HCT116 (cell line): ENCODE measurements around the gene CMPK2. TPM values are rescaled to one million over a fixed set of nuclear protein-coding genes. Genes with fewer than 3 reads are reported as not detected.
"Not testable (repeated sequence)": the region's sequence is repeated elsewhere in the genome, so short reads cannot be mapped to it uniquely, and the experiment has no call there.

ENCODE experiments used
- ATAC-seq: fragments of 200-7000 bp; cut with Tn5 transposase; 2 replicates; pipeline ENCODE4 v1.9.1; 2020; ENCODE audit warnings: mild to moderate bottlenecking, moderate library complexity
- BruUV-seq: library from RNA; stranded (reverse); fragments of 400-500 nt; replicated peaks from 2 replicates; lab custom pipeline; 2021; lab: Mats Ljungman, UMichigan
- CTCF ChIA-PET: fragments of 300-600 bp; sonication (Branson Sonifier 250); formaldehyde crosslinking; loops from one replicate; lab custom pipeline; 2021; ENCODE audit warnings: antibody characterized with exemption; lab: Charles Lee
- POLR2A ChIA-PET: fragments of 300-600, 350-600 bp; sonication (Branson Sonifier 250); formaldehyde crosslinking; loops from one replicate; lab custom pipeline; 2021; ENCODE audit warnings: antibody characterized with exemption; lab: Charles Lee
- RAD21 ChIA-PET, 2 experiments: fragments of 300-600 bp; sonication (Branson Sonifier 250); formaldehyde crosslinking; loops; one replicate each; lab custom pipeline; 2023; ENCODE audit warnings: low total read pairs in 2 of 2; ENCODE audit not compliant: uncharacterized antibody in 2 of 2, unreplicated experiment in 2 of 2, low non-redundant PET in 1 of 2; lab: Charles Lee
- DNase-seq: peaks from one replicate; pipeline ENCODE4 v3.0.0-alpha.2; 2010; ENCODE audit warnings: low read depth, low spot score
- H2AFZ ChIP-seq: fragments of 200-600 bp; shearing (Covaris generic), sonication (generic); 2 replicates; pipeline ENCODE4 v1.6.1; 2017; ENCODE audit warnings: low read depth, mixed run types, mixed read lengths, antibody characterized with exemption, low read length; ENCODE audit not compliant: poor library complexity, severe bottlenecking
- H3K27ac ChIP-seq: 2 replicates; pipeline ENCODE4 v1.5.1; 2012; ENCODE audit warnings: low read depth, low read length
- H3K27me3 ChIP-seq: fragments of 200-600 bp; sonication (generic); 2 replicates; pipeline ENCODE4 v1.6.1; 2016; ENCODE audit warnings: mixed run types, low read length, mixed read lengths; ENCODE audit not compliant: insufficient read depth
- H3K36me3 ChIP-seq, 2 experiments: fragments of 200-500 bp in 1 of 2; fragments of 200-600 bp in 1 of 2; sonication (Bioruptor generic) in 1 of 2; sonication (generic) in 1 of 2; 2 replicates each; pipeline versions ENCODE4 v1.5.1 to v1.6.1; 2014 to 2016; ENCODE audit warnings: low read length in 2 of 2, inconsistent platforms in 1 of 2, mixed read lengths in 1 of 2, mixed run types in 1 of 2; ENCODE audit not compliant: insufficient read depth in 2 of 2, control insufficient read depth in 1 of 2
- H3K4me1 ChIP-seq, 2 experiments: fragments of 200-600 bp in 1 of 2; sonication (generic) in 1 of 2; 2 replicates each; pipeline versions ENCODE4 v1.5.1 to v1.6.1; 2012 to 2017; ENCODE audit warnings: low read length in 2 of 2, inconsistent platforms in 1 of 2, mild to moderate bottlenecking in 1 of 2, mixed read lengths in 1 of 2, mixed run types in 1 of 2, moderate library complexity in 1 of 2; ENCODE audit not compliant: insufficient read depth in 2 of 2, control insufficient read depth in 1 of 2
- H3K4me2 ChIP-seq: fragments of 200-600 bp; sonication (generic); 2 replicates; pipeline ENCODE4 v1.6.1; 2017; ENCODE audit warnings: mixed run types, low read length, mixed read lengths
- H3K4me3 ChIP-seq, 2 experiments: fragments of 200-600 bp in 1 of 2; sonication (generic) in 1 of 2; replicated peaks in 1 of 2; 2 replicates each; pipeline ENCODE4 v1.5.1; 2011 to 2016; ENCODE audit warnings: low read length in 2 of 2, control low read depth in 1 of 2, low read depth in 1 of 2, mild to moderate bottlenecking in 1 of 2, mixed read lengths in 1 of 2, mixed run types in 1 of 2
- H3K79me2 ChIP-seq: fragments of 200-600 bp; sonication (generic); 2 replicates; pipeline ENCODE4 v1.6.1; 2017; ENCODE audit warnings: mild to moderate bottlenecking, mixed run types, low read length, moderate library complexity, mixed read lengths; ENCODE audit not compliant: insufficient read depth
- H3K9ac ChIP-seq: fragments of 200-600 bp; sonication (generic); 2 replicates; pipeline ENCODE4 v1.6.1; 2016; ENCODE audit warnings: low read length, mixed read lengths
- H3K9me2 ChIP-seq: fragments of 200-600 bp; sonication (generic), shearing (Covaris generic); 2 replicates; pipeline ENCODE4 v1.6.1; 2017; ENCODE audit warnings: mixed run types, mild to moderate bottlenecking, moderate library complexity; ENCODE audit not compliant: insufficient read depth
- H3K9me3 ChIP-seq, 2 experiments: fragments of 200-500 bp in 1 of 2; fragments of 200-600 bp in 1 of 2; sonication (Bioruptor generic) in 1 of 2; sonication (generic) in 1 of 2; 2 replicates each; pipeline ENCODE4 v1.6.1; 2014 to 2017; ENCODE audit warnings: low read length in 2 of 2, mixed read lengths in 2 of 2, inconsistent platforms in 1 of 2, low read depth in 1 of 2, mild to moderate bottlenecking in 1 of 2, mixed run types in 1 of 2, moderate library complexity in 1 of 2; ENCODE audit not compliant: control insufficient read depth in 1 of 2, insufficient read depth in 1 of 2
- H4K20me1 ChIP-seq: fragments of 200-600 bp; sonication (generic), shearing (Covaris generic); 2 replicates; pipeline ENCODE4 v1.6.1; 2017; ENCODE audit warnings: mixed run types, mild to moderate bottlenecking, moderate library complexity; ENCODE audit not compliant: insufficient read depth
- EZH2phosphoT487 ChIP-seq: fragments of 200-600 bp; IDR thresholded peaks from 2 replicates; pipeline ENCODE4 v1.6.1; 2018; ENCODE audit warnings: antibody characterized with exemption, borderline replicate concordance
- FOSL1 ChIP-seq: IDR thresholded peaks from 2 replicates; pipeline ENCODE4 v1.6.1; 2012; ENCODE audit warnings: low read depth
- MAX ChIP-seq: IDR thresholded peaks from 2 replicates; pipeline ENCODE4 v1.6.1; 2012
- POLR2A ChIP-seq: IDR thresholded peaks from 2 replicates; pipeline ENCODE4 v1.7.0; 2011; ENCODE audit warnings: borderline replicate concordance; ENCODE audit not compliant: insufficient read depth, insufficient read length; ENCODE audit errors: extremely low read depth
- POLR2AphosphoS5 ChIP-seq: IDR thresholded peaks from 2 replicates; pipeline ENCODE4 v1.6.1; 2011; ENCODE audit warnings: mild to moderate bottlenecking, low read depth, low read length, moderate library complexity
- REST ChIP-seq: IDR thresholded peaks from 2 replicates; pipeline ENCODE4 v1.6.1; 2012; ENCODE audit warnings: low read depth
- SIN3A ChIP-seq: IDR thresholded peaks from 2 replicates; pipeline ENCODE4 v1.6.1; 2012; ENCODE audit warnings: low read depth
- SP1 ChIP-seq: IDR thresholded peaks from 2 replicates; pipeline ENCODE4 v1.6.1; 2012; ENCODE audit warnings: low read depth
- SRF ChIP-seq: IDR thresholded peaks from 2 replicates; pipeline ENCODE4 v1.6.1; 2012; ENCODE audit warnings: low read depth
- TCF7L2 ChIP-seq: IDR thresholded peaks from 2 replicates; pipeline ENCODE4 v1.7.0; 2011; ENCODE audit warnings: borderline replicate concordance, inconsistent platforms; ENCODE audit not compliant: insufficient read depth, insufficient read length; ENCODE audit errors: extremely low read depth
- ZNF274 ChIP-seq: fragments of 200-500 bp; sonication (Bioruptor generic); IDR thresholded peaks from 2 replicates; pipeline ENCODE4 v1.6.1; 2014; ENCODE audit warnings: mild to moderate bottlenecking, low read depth, low read length, inconsistent platforms
- intact Hi-C: fragments of 100-400 bp; cut with micrococcal nuclease; formaldehyde crosslinking; loops from 2 replicates; pipeline ENCODE4 v1.10.0; 2022
- total RNA-seq: library from RNA; stranded (reverse); gene quantifications from one replicate; pipeline ENCODE4 v1.2.1, GENCODE V29; 2021; ENCODE audit not compliant: unreplicated experiment

The CMPK2 gene
- total RNA-seq, 1 experiment from 2014 or later, result 1.5 TPM

- Histone ChIP-seq H2AFZ (no peak overlapping the region), H4K20me1 (no peaks in the 10 kb centered on the region), H3K27me3 (peaks cover 5% of the 10 kb centered on the region; the same call in 1 of the 2 replicates), H3K9ac (no peak overlapping the region), H3K36me3 (no peaks in the 10 kb centered on the region), H3K27ac (no peak overlapping the region), H3K4me3 (no peak overlapping the region), H3K4me1 (no peaks in the 10 kb centered on the region), H3K9me2 (no peaks in the 10 kb centered on the region), H3K9me3 (no peaks in the 10 kb centered on the region), H3K79me2 (no peaks in the 10 kb centered on the region), H3K4me2 (no peak overlapping the region)
- ChIA-PET CTCF (interaction anchor here (1.2 to 2.1 kb wide), 2 partner anchors 10 to 11 kb away, joined by 3 to 7 read pairs; partner anchors contain the start of gene RNF144A), POLR2A (no interaction called here), RAD21 (no interaction called here)
- no peak for ATAC-seq
- no TSS peak for BruUV-seq
- TF ChIP-seq REST (no peak), ZNF274 (no peak), EZH2phosphoT487 (no peak), POLR2AphosphoS5 (no peak), SRF (no peak), MAX (no peak), SIN3A (no peak), POLR2A (no peak), TCF7L2 (no peak), FOSL1 (no peak), SP1 (no peak)
- DNase-seq, result no peak
- intact Hi-C loops, result no loop called here
Observed at GRCh38 chr2:6905668-6906067, 40.0 kb upstream of the CMPK2 start.

- POLR2A ChIA-PET, H3K4me2 ChIP-seq, H3K4me3 ChIP-seq, H2AFZ ChIP-seq, intact Hi-C loops, H3K36me3 ChIP-seq, ATAC-seq, H3K4me1 ChIP-seq, BruUV-seq, DNase-seq, H3K27me3 ChIP-seq, CTCF ChIA-PET, H3K9me3 ChIP-seq, H3K9me2 ChIP-seq, H3K27ac ChIP-seq, H4K20me1 ChIP-seq, RAD21 ChIA-PET, H3K79me2 ChIP-seq, H3K9ac ChIP-seq: not testable (repeated sequence)
Observed at GRCh38 chr2:6902581-6902980, 36.9 kb upstream of the CMPK2 start.
